GM19438 (cell line): ENCODE data around the gene NDUFS1.

Source experiments
- ATAC-seq: cut with Tn5 transposase; IDR thresholded peaks from one replicate; pipeline ENCODE4 v1.9.1; 2021; ENCODE audit warnings: low read depth; ENCODE audit not compliant: unreplicated experiment

The NDUFS1 gene

GRCh38 chr2:206069417-206069816 is 89.8 kb downstream of the NDUFS1 start:
- ATAC-seq: no peak

DNA sequence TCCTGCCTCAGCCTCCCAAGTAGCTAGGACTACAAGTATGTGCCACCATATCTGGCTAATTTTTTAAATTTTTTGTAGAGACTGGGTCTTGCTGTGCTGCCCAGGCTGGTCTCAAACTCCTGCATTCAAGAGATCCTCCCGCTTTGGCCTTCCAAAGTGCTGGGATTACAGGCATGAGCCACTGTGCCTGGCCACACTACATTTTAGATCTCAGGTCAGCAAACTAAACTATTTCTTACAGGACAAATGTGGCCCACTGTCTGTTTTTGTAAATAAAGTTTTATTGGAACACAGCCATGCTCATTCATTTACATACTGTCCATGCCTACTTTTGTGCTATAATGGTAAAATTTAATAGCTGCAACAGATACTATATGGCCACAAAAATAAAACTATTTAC is 91.0 kb downstream of the NDUFS1 start:
- no peak for ATAC-seq
